Sigmoid colon (tissue), 7 donors: ENCODE results near the gene GZMB. TPM values are rescaled to one million over a fixed set of nuclear protein-coding genes. Genes with fewer than 3 reads are reported as not detected.

Experiments used
- DNase-seq: peaks from one replicate; pipeline ENCODE4 v3.0.0-alpha.2; 2019
- H3K27ac ChIP-seq, 4 donors: fragments of 200-600 bp; sonication (generic); one replicate each; pipeline ENCODE4 v1.5.1; 2016 to 2019; ENCODE audit warnings: mild to moderate bottlenecking in 1 of 4
- H3K27me3 ChIP-seq, 3 donors: fragments of 200-600 bp; sonication (generic); one replicate each; pipeline ENCODE4 v1.5.1; 2019; ENCODE audit warnings: mild to moderate bottlenecking in 1 of 3
- H3K36me3 ChIP-seq, 4 donors: fragments of 200-600 bp; sonication (generic); one replicate each; pipeline ENCODE4 v1.5.1; 2016 to 2019
- H3K4me1 ChIP-seq, 4 donors: fragments of 200-600 bp; sonication (generic); one replicate each; pipeline ENCODE4 v1.5.1; 2017 to 2019
- H3K4me3 ChIP-seq, 4 donors: fragments of 200-600 bp; sonication (generic); one replicate each; pipeline ENCODE4 v1.5.1; 2017 to 2019; ENCODE audit warnings: mild to moderate bottlenecking in 2 of 4, moderate library complexity in 1 of 4
- H3K9me3 ChIP-seq, 4 donors: fragments of 200-600 bp in 3 of 4; sonication (generic) in 3 of 4; one replicate each; pipeline versions ENCODE4 v1.5.1 to v1.6.1; 2013 to 2019
- EP300 ChIP-seq, 4 donors: sonication (generic); formaldehyde crosslinking; IDR thresholded peaks; one replicate each; pipeline ENCODE4 v1.6.1; 2017; ENCODE audit warnings: antibody characterized with exemption in 4 of 4
- POLR2A ChIP-seq, 2 donors: fragments of 450-650 bp; IDR thresholded peaks; one replicate each; pipeline ENCODE4 v1.6.1; 2016; ENCODE audit warnings: antibody characterized with exemption in 2 of 2, mild to moderate bottlenecking in 2 of 2, moderate library complexity in 2 of 2
- POLR2AphosphoS5 ChIP-seq, 4 donors: sonication (generic); formaldehyde crosslinking; IDR thresholded peaks; one replicate each; pipeline ENCODE4 v1.6.1; 2017; ENCODE audit warnings: antibody characterized with exemption in 4 of 4
- WGBS, 2 donors: extraction: QIAGEN DNeasy Blood & Tissue Kit; methylation state at CpG; one replicate each; pipeline ENCODE4 v1.1.7; 2013; 5-methylcytosine and 5-hydroxymethylcytosine counted together
- intact Hi-C: fragments of 100-400 bp; cut with DNase I; formaldehyde crosslinking; loops from one replicate; pipeline ENCODE4 v1.15.1; 2023
- polyA plus RNA-seq, 3 donors: library from polyadenylated mRNA; stranded (reverse); fragments of 200-250 nt; gene quantifications; one replicate each; pipeline ENCODE4 v1.2.3, GENCODE V29; 2013
- total RNA-seq, 4 donors: library from RNA; depleted of rRNA; stranded (reverse); fragments of >200 nt; gene quantifications; one replicate each; pipeline ENCODE4 v1.1.0, GENCODE V29; 2016
- TF ChIP-seq, protein P1 (sequence below), 4 experiments: fragments of 450-650 bp in 3 of 4; fragments of 200-600 bp in 1 of 4; IDR thresholded peaks; one replicate each; pipeline ENCODE4 v1.5.1; 2016 to 2019; ENCODE audit warnings: antibody characterized with exemption in 4 of 4, mild to moderate bottlenecking in 3 of 4, moderate library complexity in 2 of 4
- donor health status: healthy with polysubstance abuse.
- donor health status: Bipolar disorder and iron deficiency.
- donor health status: healthy.

Gene GZMB
- total and polyA plus RNA-seq, 7 donors: 1.5 to 8.0 (median 3.2) TPM; not detected in 4

DNA sequence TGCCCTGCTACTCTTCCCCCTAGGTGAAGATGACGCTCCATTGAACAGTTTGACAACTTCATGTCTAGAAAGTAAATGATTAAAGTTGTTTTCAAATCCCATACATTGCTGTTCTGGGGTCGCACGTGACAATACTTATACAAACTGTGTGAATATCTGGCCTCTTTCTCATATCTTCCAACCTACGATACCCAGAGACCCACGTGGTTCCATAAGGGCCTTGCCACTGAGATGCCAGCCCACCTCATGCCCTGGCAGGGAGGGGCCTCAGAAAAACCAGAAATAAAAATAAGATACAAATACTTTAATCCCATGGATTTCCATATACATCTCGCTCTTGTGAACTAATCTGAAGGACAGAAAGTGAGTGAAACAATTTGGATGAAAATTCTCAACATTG, 4.5 kb downstream of the GZMB start:
- DNase-seq: no peak
- intact Hi-C loops: no loop called here
- no peak overlapping the region for H3K4me3 ChIP-seq
- H3K36me3 ChIP-seq: no peaks in the 10 kb centered on the region
- WGBS, 2 donors: 93% methylated on average over 6 of the region's 6 CpGs
- TF ChIP-seq, protein P1, sequence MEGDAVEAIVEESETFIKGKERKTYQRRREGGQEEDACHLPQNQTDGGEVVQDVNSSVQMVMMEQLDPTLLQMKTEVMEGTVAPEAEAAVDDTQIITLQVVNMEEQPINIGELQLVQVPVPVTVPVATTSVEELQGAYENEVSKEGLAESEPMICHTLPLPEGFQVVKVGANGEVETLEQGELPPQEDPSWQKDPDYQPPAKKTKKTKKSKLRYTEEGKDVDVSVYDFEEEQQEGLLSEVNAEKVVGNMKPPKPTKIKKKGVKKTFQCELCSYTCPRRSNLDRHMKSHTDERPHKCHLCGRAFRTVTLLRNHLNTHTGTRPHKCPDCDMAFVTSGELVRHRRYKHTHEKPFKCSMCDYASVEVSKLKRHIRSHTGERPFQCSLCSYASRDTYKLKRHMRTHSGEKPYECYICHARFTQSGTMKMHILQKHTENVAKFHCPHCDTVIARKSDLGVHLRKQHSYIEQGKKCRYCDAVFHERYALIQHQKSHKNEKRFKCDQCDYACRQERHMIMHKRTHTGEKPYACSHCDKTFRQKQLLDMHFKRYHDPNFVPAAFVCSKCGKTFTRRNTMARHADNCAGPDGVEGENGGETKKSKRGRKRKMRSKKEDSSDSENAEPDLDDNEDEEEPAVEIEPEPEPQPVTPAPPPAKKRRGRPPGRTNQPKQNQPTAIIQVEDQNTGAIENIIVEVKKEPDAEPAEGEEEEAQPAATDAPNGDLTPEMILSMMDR (IDR thresholded peaks at IDR 0.05): no peak
- H3K4me1 ChIP-seq: no peaks in the 10 kb centered on the region
- H3K27me3 ChIP-seq: no peaks in the 10 kb centered on the region
- H3K9me3 ChIP-seq: no peaks in the 10 kb centered on the region
- no peak overlapping the region for H3K27ac ChIP-seq

DNA sequence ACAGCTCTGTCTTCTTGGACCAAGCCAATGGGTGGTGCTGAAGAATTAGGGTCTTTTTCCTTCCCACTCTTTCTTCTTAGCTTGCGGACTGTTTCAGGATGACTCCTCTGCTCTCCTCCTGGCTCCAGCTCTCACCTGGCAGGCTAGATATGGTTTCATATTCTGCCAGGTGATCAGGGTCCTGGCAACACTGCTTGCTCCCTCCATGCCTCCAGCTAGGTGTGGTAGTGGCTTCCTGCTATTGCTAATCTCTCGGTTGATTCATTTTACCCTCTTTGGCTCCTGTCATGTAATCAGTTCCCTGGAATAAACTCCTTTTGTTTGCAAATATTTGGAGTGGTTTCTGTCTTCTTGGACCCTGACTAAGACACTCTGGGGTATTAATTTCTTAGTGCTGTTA, 20.2 kb downstream of the GZMB start:
- no peak for TF ChIP-seq EP300 (IDR thresholded peaks at IDR 0.05)
- TF ChIP-seq POLR2A (IDR thresholded peaks at IDR 0.05): no peak
- TF ChIP-seq POLR2AphosphoS5 (IDR thresholded peaks at IDR 0.05): no peak
- TF ChIP-seq, protein P1 (IDR thresholded peaks at IDR 0.05): no peak
- Histone ChIP-seq H3K9me3 (no peaks in the 10 kb centered on the region), H3K4me3 (no peak overlapping the region), H3K4me1 (no peaks in the 10 kb centered on the region), H3K27ac (no peak overlapping the region), H3K36me3 (no peaks in the 10 kb centered on the region), H3K27me3 (no peaks in the 10 kb centered on the region)
- 85 to 93% methylated on average over 2 of the region's 2 CpGs for WGBS, 2 donors
- intact Hi-C loops: no loop called here
- no peak for DNase-seq

DNA sequence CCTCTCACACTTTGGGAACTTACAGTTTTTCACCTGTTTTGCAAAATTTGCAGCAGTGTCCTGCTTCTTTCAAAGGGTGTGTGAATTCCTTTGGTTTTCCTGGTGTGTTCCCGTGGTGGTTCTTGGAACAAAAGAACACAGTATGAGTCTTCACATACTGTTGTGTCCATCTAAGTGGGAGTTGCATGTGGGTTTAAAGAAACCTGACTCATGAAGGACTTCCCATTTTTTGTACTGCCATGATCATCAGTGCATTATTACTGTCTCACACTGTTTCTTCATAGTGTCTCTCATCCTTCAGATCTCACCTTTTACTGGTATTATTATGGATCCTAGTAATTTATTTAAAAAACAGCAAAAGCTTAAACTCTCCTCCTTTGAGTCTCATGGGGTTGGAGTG, 20.7 kb downstream of the GZMB start:
- no peak for TF ChIP-seq EP300 (IDR thresholded peaks at IDR 0.05)
- TF ChIP-seq, protein P1 (IDR thresholded peaks at IDR 0.05): no peak
- TF ChIP-seq POLR2A (IDR thresholded peaks at IDR 0.05): no peak
- no peak for TF ChIP-seq POLR2AphosphoS5 (IDR thresholded peaks at IDR 0.05)
- H3K9me3 ChIP-seq: no peaks in the 10 kb centered on the region
- intact Hi-C loops: no loop called here
- H3K27ac ChIP-seq: no peak overlapping the region
- H3K36me3 ChIP-seq: no peaks in the 10 kb centered on the region
- no peak for DNase-seq
- 76 to 77% methylated on average over 1 of the region's 1 CpG for WGBS, 2 donors
- H3K27me3 ChIP-seq: no peaks in the 10 kb centered on the region
- no peak overlapping the region for H3K4me3 ChIP-seq
- no peaks in the 10 kb centered on the region for H3K4me1 ChIP-seq

DNA sequence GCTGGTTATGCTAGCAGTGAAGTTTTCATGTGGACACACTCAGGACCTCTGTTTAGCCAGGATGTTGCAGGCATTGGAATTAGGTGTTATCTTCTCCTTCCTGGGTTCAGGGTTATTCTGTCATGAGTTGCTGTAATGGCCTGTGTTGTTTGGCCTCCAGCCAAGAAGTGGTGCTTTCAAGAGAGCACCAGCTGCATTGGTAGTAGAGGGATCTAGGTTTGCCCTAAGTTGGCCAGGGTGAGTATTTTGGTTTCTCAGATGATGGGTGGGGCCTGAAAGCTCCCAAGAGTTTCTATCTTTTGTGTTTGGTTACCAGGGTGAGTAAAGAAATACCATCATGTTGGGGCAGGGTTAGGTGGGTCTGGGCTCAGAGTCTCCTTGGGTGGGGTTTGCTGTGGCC, 21.8 kb downstream of the GZMB start:
- intact Hi-C loops: no loop called here
- no peak overlapping the region for H3K27ac ChIP-seq
- no peaks in the 10 kb centered on the region for H3K4me1 ChIP-seq
- no peaks in the 10 kb centered on the region for H3K36me3 ChIP-seq
- no peak overlapping the region for H3K4me3 ChIP-seq
- no peak for DNase-seq
- no peak for TF ChIP-seq EP300 (IDR thresholded peaks at IDR 0.05)
- no peak for TF ChIP-seq POLR2A (IDR thresholded peaks at IDR 0.05)
- no peak for TF ChIP-seq POLR2AphosphoS5 (IDR thresholded peaks at IDR 0.05)
- TF ChIP-seq, protein P1 (IDR thresholded peaks at IDR 0.05): no peak
- no peaks in the 10 kb centered on the region for H3K9me3 ChIP-seq
- H3K27me3 ChIP-seq: no peaks in the 10 kb centered on the region

DNA sequence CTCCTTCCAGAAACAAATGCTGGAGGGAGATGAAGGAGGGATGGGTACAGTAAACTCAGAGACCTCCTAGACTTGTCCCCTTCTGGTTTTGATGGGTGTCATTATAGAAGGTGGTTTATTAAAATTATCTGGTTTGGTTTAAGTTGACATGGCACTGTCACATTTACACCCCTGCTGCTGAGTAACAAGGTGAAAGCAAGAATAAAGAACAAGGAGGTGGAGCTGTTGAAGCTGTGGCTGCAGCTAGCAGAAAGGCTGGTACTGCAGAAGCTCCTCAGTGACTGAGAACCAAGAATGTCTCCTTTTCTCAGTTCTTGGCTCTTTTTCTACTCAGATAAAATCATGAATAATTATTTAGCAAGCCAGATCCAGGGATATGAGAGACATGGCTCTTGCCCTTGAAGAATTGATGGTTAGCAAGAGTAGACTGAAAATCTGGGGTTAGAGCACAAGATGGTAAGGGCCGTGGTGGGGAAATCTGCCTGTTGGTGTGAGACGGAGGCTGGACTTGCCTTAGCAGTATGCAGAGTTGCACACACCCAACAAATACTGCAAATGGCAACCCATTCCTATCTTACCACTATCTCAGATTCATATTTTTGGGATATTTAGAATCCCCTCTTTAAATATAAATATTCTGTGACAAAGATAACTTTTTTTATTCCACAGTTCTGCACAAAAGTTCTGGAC, 24.2 kb downstream of the GZMB start, which contains the start of gene GZMH:
TSS of gene GZMH (minus strand) at position 31 of the 690 bp plus-strand sequence. CDS start 72 bp downstream, outside the sequence.
- Histone ChIP-seq H3K27me3 (no peaks in the 10 kb centered on the region), H3K36me3 (no peaks in the 10 kb centered on the region), H3K4me1 (no peaks in the 10 kb centered on the region), H3K4me3 (no peak within 1 kb of the TSS), H3K27ac (no peak within 1 kb of the TSS), H3K9me3 (no peaks in the 10 kb centered on the region)
- TF ChIP-seq, protein P1 (IDR thresholded peaks at IDR 0.05): no peak
- TF ChIP-seq EP300 (IDR thresholded peaks at IDR 0.05) (no peak), POLR2AphosphoS5 (IDR thresholded peaks at IDR 0.05) (no peak), POLR2A (IDR thresholded peaks at IDR 0.05) (no peak)
- intact Hi-C loops: no loop called here
- 83 to 91% methylated on average over 2 of the region's 2 CpGs for WGBS, 2 donors
- DNase-seq: no peak
